ENCODE data around the gene SMO. TPM values are rescaled to one million over a fixed set of nuclear protein-coding genes. Genes with fewer than 3 reads are reported as not detected.

The SMO gene
- total RNA-seq, 4 donors from 2014 or later = 1.9 to 8.6 (median 3.5) TPM

DNA sequence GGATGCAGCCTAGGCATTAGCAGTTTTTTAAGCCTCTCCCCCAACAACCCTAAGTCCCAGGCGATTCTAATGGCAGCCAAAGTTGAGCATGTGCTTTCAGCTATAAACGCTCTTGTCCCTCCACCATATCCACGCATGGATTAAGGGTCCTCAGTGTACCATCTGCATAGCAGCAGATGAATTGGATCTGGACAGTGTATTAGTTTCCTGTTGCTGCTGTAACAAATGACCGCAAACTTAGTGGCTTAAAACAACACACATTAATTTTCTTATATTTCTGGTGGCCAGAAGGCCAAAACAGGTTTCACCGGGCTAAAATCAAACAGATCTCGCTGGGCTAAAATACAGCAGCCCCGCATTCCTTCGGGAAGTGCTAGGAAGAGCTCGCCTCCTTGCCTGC is 30.8 kb upstream of the SMO start:
- TF ChIP-seq, protein P1, sequence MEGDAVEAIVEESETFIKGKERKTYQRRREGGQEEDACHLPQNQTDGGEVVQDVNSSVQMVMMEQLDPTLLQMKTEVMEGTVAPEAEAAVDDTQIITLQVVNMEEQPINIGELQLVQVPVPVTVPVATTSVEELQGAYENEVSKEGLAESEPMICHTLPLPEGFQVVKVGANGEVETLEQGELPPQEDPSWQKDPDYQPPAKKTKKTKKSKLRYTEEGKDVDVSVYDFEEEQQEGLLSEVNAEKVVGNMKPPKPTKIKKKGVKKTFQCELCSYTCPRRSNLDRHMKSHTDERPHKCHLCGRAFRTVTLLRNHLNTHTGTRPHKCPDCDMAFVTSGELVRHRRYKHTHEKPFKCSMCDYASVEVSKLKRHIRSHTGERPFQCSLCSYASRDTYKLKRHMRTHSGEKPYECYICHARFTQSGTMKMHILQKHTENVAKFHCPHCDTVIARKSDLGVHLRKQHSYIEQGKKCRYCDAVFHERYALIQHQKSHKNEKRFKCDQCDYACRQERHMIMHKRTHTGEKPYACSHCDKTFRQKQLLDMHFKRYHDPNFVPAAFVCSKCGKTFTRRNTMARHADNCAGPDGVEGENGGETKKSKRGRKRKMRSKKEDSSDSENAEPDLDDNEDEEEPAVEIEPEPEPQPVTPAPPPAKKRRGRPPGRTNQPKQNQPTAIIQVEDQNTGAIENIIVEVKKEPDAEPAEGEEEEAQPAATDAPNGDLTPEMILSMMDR (IDR thresholded peaks at IDR 0.05) = no peak
- TF ChIP-seq POLR2AphosphoS5 (IDR thresholded peaks at IDR 0.05) = no peak
- TF ChIP-seq EP300 (IDR thresholded peaks at IDR 0.05; ENCODE audit: low read depth) = no peak
- no peak for TF ChIP-seq POLR2A (IDR thresholded peaks at IDR 0.05)
- WGBS, 2 donors (ENCODE audit: low coverage in 1 of 2) = 94 to 96% methylated on average over 4 to 9 of the region's 9 CpGs
- DNase-seq = no peak
- in situ Hi-C loops (cut with MboI; ENCODE audit: low pct_ligation_motif_present in 1 of 4, low pct_unique_long_range_greater_than_20kb in 1 of 4, low sequenced_read_pairs in 3 of 4) = no loop called here
- Histone ChIP-seq H3K9me3 (no peaks in the 10 kb centered on the region), H3K27ac (no peak overlapping the region), H3K36me3 (no peaks in the 10 kb centered on the region), H3K27me3 (no peaks in the 10 kb centered on the region), H3K4me3 (no peak overlapping the region), H3K4me1 (no peaks in the 10 kb centered on the region)
- intact Hi-C loops (cut with DNase I; ENCODE audit: low total_unique reads) = no loop called here

DNA sequence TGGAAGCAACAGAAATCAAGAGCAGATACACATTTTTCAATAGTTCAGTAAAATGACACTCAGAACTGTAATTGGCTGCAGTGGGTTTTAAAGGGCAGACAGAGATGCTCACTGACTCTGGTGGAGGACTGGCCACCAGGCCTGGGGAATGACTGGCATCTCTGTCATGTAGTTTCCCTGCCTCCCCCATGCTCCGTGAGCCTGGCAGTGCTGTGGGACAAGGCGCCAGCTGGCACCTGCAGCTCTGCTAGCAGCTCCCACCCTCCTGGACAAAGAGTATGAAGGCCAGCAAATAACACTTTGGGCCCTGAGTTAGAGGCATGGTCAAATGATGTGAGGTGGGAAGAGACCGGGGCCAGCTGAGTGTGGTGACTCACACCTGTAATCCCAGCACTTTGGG is 28.9 kb upstream of the SMO start:
- no peak for DNase-seq
- Histone ChIP-seq H3K4me1 (no peaks in the 10 kb centered on the region), H3K9me3 (no peaks in the 10 kb centered on the region), H3K36me3 (no peaks in the 10 kb centered on the region), H3K27me3 (no peaks in the 10 kb centered on the region), H3K27ac (no peak overlapping the region), H3K4me3 (no peak overlapping the region)
- TF ChIP-seq, protein P1 (IDR thresholded peaks at IDR 0.05) = no peak
- TF ChIP-seq POLR2AphosphoS5 (IDR thresholded peaks at IDR 0.05) (no peak), EP300 (IDR thresholded peaks at IDR 0.05; ENCODE audit: low read depth) (no peak), POLR2A (IDR thresholded peaks at IDR 0.05) (no peak)
- WGBS, 2 donors (ENCODE audit: low coverage in 1 of 2) = 82% methylated on average over 3 of the region's 3 CpGs; no CpG with 5 or more reads in 1 of the 2 donors
- intact Hi-C loops (cut with DNase I; ENCODE audit: low total_unique reads) = no loop called here
- in situ Hi-C loops (cut with MboI; ENCODE audit: low pct_ligation_motif_present in 1 of 4, low pct_unique_long_range_greater_than_20kb in 1 of 4, low sequenced_read_pairs in 3 of 4) = no loop called here

DNA sequence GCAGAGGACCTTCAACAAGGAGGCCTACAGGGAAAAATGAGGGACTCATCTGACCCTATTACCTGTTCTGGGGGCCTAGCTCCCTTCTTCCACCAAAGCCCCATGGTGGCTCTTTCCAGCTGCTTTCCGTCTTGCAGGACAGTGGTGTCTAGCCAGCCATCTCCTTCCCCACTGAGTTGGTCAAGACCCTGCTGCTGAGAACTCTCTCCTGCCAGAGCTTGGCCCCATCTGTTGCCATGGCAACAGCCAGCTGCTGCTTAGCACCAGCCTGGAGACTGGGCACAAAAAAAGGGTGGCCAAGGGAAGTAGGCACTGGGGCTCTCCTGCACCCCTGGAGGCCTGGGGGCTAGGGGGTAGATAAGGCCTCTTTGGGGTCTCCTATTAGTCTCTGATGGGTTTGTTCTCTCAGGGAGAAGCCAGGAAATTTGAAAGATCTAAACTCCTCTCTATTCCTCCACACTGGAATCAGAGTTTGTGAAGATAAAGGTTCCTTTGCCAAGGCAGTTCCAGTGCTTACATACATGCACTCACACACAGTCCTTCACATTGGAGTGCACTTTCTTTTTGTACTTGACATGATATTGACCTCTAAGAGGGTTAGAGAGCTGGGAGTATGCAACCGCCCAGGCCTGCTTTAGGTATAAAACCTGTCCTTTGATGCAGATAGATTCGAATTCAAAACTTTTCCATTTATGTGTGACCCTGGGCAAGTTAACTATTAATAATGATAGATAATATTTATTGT is 28.1 kb upstream of the SMO start:
- WGBS, 2 donors (ENCODE audit: low coverage in 1 of 2) = 83 to 100% methylated on average over 1 to 3 of the region's 3 CpGs
- no peaks in the 10 kb centered on the region for H3K36me3 ChIP-seq
- no peak overlapping the region for H3K4me3 ChIP-seq
- no peak for TF ChIP-seq POLR2AphosphoS5 (IDR thresholded peaks at IDR 0.05)
- TF ChIP-seq, protein P1 (IDR thresholded peaks at IDR 0.05) = no peak
- no peak for TF ChIP-seq EP300 (IDR thresholded peaks at IDR 0.05; ENCODE audit: low read depth)
- TF ChIP-seq POLR2A (IDR thresholded peaks at IDR 0.05) = no peak
- DNase-seq = no peak
- no peaks in the 10 kb centered on the region for H3K27me3 ChIP-seq
- no peaks in the 10 kb centered on the region for H3K9me3 ChIP-seq
- H3K27ac ChIP-seq = no peak overlapping the region
- no peaks in the 10 kb centered on the region for H3K4me1 ChIP-seq
- in situ Hi-C loops (cut with MboI; ENCODE audit: low pct_ligation_motif_present in 1 of 4, low pct_unique_long_range_greater_than_20kb in 1 of 4, low sequenced_read_pairs in 3 of 4) = no loop called here
- intact Hi-C loops (cut with DNase I; ENCODE audit: low total_unique reads) = loop anchor here (10.0 kb wide), 1 partner anchor 274 kb away; the partner anchor contains the start of gene STRIP2

DNA sequence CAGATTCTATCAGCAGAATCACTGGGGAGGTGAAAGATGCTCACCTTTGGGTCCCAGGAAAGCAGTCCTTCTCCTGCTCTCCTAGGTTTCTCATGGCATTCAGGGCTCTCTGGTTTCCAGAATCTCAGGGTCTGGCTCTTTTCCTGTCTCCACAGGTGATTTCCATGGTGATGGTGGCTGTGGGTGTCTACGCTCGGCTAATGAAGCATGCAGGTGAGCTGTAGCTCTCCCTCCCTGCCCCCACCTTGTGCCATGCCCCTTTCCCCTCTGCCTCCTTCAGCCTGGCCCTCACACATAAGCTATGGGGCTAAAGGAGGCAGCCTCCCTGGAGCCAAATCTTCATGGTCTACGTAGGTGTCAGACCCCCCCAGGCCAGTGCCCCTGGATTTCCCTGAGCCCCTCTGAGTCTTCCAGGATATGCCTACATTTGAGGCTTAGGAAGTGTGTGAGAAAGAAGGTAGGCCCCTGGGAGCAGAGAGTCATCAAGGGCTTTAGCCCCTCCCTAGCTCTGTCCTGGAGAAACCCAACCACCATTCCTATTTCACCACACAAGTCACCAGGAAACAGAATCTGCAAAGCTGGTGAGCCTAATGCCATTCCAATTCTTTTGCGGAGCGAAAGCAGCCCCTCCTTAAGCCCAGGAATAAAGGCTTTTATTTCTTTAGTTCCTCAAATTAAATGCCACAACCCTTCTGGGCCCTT is 26.8 kb upstream of the SMO start:
- no peaks in the 10 kb centered on the region for H3K27me3 ChIP-seq
- no peaks in the 10 kb centered on the region for H3K9me3 ChIP-seq
- intact Hi-C loops (cut with DNase I; ENCODE audit: low total_unique reads) (loop anchor here (10.0 kb wide), 1 partner anchor 273 kb away; the partner anchor contains the start of gene STRIP2), in situ Hi-C loops (cut with MboI; ENCODE audit: low pct_ligation_motif_present in 1 of 4, low pct_unique_long_range_greater_than_20kb in 1 of 4, low sequenced_read_pairs in 3 of 4) (no loop called here)
- DNase-seq = no peak
- TF ChIP-seq POLR2A (IDR thresholded peaks at IDR 0.05) (no peak), EP300 (IDR thresholded peaks at IDR 0.05; ENCODE audit: low read depth) (no peak), POLR2AphosphoS5 (IDR thresholded peaks at IDR 0.05) (no peak)
- TF ChIP-seq, protein P1 (IDR thresholded peaks at IDR 0.05) = no peak
- no peak overlapping the region for H3K4me3 ChIP-seq
- no peaks in the 10 kb centered on the region for H3K36me3 ChIP-seq
- no peak overlapping the region for H3K27ac ChIP-seq
- no peaks in the 10 kb centered on the region for H3K4me1 ChIP-seq
- WGBS, 2 donors (ENCODE audit: low coverage in 1 of 2) = 85% methylated on average over 5 of the region's 5 CpGs; no CpG with 5 or more reads in 1 of the 2 donors
